IMR-90 (cell line): ENCODE data around the gene ACTN2.

Source experiments
- CTCF ChIP-seq: conservative IDR thresholded peaks from 2 replicates; pipeline ENCODE4 v1.5.1; 2012; ENCODE audit warnings: mild to moderate bottlenecking, low read depth, low read length, improper control_type of control experiment
- FOS ChIP-seq: fragments of 150-350 bp; IDR thresholded peaks from 2 replicates; pipeline ENCODE4 v1.6.1; 2016; ENCODE audit warnings: low read depth, low read length

GRCh38 chr1:236808564-236809130 is 122.3 kb downstream of the ACTN2 start:
- TF ChIP-seq CTCF = no peak
- TF ChIP-seq FOS = no peak
